Measurements from ENCODE around the gene SLC25A26.

GRCh38 chr3:66415867-66416428, 195.1 kb downstream of the SLC25A26 start:
- no peak for TF ChIP-seq CTCF (IDR thresholded peaks at IDR 0.05)
- no peak for TF ChIP-seq POLR2A (IDR thresholded peaks at IDR 0.05)
- peak; percentile 38 for TF ChIP-seq POLR2AphosphoS5 (IDR thresholded peaks at IDR 0.05)

All from gastroesophageal sphincter (tissue), 3 donors.